Gastroesophageal sphincter (tissue), 3 donors: ENCODE results near the gene AKAP6.

ENCODE experiments used
- POLR2A ChIP-seq, 2 donors: fragments of 450-650 bp; IDR thresholded peaks; one replicate each; pipeline ENCODE4 v1.6.1; 2017; ENCODE audit warnings: antibody characterized with exemption in 2 of 2, mild to moderate bottlenecking in 2 of 2, moderate library complexity in 1 of 2
- TF ChIP-seq, protein P1 (sequence below), 4 experiments: fragments of 200-600 bp in 2 of 4; fragments of 450-650 bp in 2 of 4; sonication (generic) in 1 of 4; IDR thresholded peaks; one replicate each; pipeline ENCODE4 v1.5.1; 2017 to 2019; ENCODE audit warnings: antibody characterized with exemption in 4 of 4, mild to moderate bottlenecking in 2 of 4, moderate library complexity in 2 of 4

DNA sequence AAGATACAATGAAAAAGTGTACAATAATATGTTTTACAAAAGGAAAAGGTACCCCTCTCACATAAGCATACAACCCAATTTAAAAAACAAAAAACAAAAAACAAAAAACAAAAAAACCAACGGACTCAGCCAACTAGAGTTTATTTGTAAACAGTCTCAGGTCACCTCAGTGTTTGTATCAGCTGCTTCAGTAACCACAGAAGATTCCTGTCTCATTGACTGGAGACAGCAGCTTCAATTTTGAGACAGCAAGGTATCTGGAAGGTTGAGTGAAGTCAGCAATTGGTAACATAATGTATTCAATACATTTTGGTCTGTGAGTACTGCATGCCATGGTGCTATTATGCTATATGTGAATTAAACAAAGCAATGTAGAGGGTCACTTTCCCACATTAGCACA is 201.7 kb downstream of the AKAP6 start:
- TF ChIP-seq, protein P1, sequence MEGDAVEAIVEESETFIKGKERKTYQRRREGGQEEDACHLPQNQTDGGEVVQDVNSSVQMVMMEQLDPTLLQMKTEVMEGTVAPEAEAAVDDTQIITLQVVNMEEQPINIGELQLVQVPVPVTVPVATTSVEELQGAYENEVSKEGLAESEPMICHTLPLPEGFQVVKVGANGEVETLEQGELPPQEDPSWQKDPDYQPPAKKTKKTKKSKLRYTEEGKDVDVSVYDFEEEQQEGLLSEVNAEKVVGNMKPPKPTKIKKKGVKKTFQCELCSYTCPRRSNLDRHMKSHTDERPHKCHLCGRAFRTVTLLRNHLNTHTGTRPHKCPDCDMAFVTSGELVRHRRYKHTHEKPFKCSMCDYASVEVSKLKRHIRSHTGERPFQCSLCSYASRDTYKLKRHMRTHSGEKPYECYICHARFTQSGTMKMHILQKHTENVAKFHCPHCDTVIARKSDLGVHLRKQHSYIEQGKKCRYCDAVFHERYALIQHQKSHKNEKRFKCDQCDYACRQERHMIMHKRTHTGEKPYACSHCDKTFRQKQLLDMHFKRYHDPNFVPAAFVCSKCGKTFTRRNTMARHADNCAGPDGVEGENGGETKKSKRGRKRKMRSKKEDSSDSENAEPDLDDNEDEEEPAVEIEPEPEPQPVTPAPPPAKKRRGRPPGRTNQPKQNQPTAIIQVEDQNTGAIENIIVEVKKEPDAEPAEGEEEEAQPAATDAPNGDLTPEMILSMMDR (IDR thresholded peaks at IDR 0.05), result no peak
- no peak for TF ChIP-seq POLR2A (IDR thresholded peaks at IDR 0.05)
